Measurements from ENCODE around the gene ATF7IP2. TPM values are rescaled to one million over a fixed set of nuclear protein-coding genes. Genes with fewer than 3 reads are reported as not detected.
A peak's percentile ranks its signal among the peaks of the same experiment; 100 is the strongest.

The ATF7IP2 gene
- total and polyA plus RNA-seq, 9 of the 15 experiments (the other 6 are each of a cell fraction or from before 2014, with no cell fraction given): 131 to 515 (median 196) TPM

- Histone ChIP-seq H3K9ac (ENCODE audit: insufficient read depth in 1 of 2, low read depth in 2 of 2, low read length in 2 of 2) (no peak overlapping the region; a peak in 1 of 4 replicates), H4K20me1 (replicated peaks; ENCODE audit: control insufficient read depth, insufficient read depth, low read length) (no peaks in the 10 kb centered on the region), H3K36me3 (ENCODE audit: control insufficient read depth, insufficient read depth, low read length) (no peaks in the 10 kb centered on the region), H3K9me1 (ENCODE audit: control insufficient read depth, insufficient read depth, low read length) (no peaks in the 10 kb centered on the region), H3K4me2 (ENCODE audit: insufficient read depth, low read length) (no peak overlapping the region), H3K4me3 (no peak overlapping the region), H3K79me2 (ENCODE audit: control insufficient read depth, insufficient read depth, low read length) (no peaks in the 10 kb centered on the region), H2AFZ (ENCODE audit: low read depth, low read length) (no peak overlapping the region), H3K4me1 (replicated peaks in 1 of 2; ENCODE audit: control insufficient read depth in 2 of 2, insufficient read depth in 2 of 2, low read length in 2 of 2) (peaks cover 0 to 18% of the 10 kb centered on the region in 2 experiments; a peak in 3 of 5 replicates), H3K27me3 (ENCODE audit: control insufficient read depth in 2 of 2, insufficient read depth in 2 of 2, low read length in 2 of 2) (no peaks in the 10 kb centered on the region), H3K27ac (ENCODE audit: extremely low read depth, low read depth, low read length) (peak overlapping the region; percentile 34; the same call in 1 of the 3 replicates), H3K9me3 (replicated peaks; ENCODE audit: control insufficient read depth, insufficient read depth, low read depth, low read length) (peaks cover 53% of the 10 kb centered on the region)
- no peak for FAIRE-seq
- no TSS peak for BruUV-seq (replicated peaks)
- CTCF ChIA-PET (ENCODE audit: low intra/inter-chr PET ratio): no interaction called here
- ATAC-seq: no peak
- 64% methylated on average over 8 of the region's 8 CpGs for WGBS (ENCODE audit: insufficient coverage, low coverage, missing lambda C conversion rate)
- POLR2A ChIA-PET: interaction anchor here (0.6 to 0.8 kb wide), 4 partner anchors 23 to 1423 kb away, joined by 3 read pairs; no protein-coding TSS in a partner anchor
- intact Hi-C loops (cut with micrococcal nuclease): no loop called here
- in situ Hi-C loops (cut with MboI): no loop called here
- DNase-seq (ENCODE audit: extremely low read depth in 1 of 4, low spot score in 3 of 4): peak in 2 of 4 experiments; percentile 20 to 47
- TF ChIP-seq ZEB2 (IDR thresholded peaks at IDR 0.05) (peak; percentile 44; the same call in 1 of the 2 replicates), HDAC1 (IDR thresholded peaks at IDR 0.05) (peak in 1 of 2 experiments; percentile 74; a peak in 1 of 4 replicates), CBX5 (IDR thresholded peaks at IDR 0.05; ENCODE audit: borderline replicate concordance, low read depth) (peak; percentile 95; the same call in 1 of the 2 replicates), ZNF280B (CRISPR knock-in tag; IDR thresholded peaks at IDR 0.05) (peak; percentile 95), ADNP (tag; IDR thresholded peaks at IDR 0.05) (no peak), ZKSCAN8 (CRISPR knock-in tag; IDR thresholded peaks at IDR 0.05) (no peak), TRIM28 (IDR thresholded peaks at IDR 0.05) (peak; percentile 94), RREB1 (CRISPR knock-in tag; IDR thresholded peaks at IDR 0.05) (no peak), U2AF1 (optimal IDR thresholded peaks at IDR 0.05; ENCODE audit: low read depth, low read length) (no peak), NR3C1 (CRISPR knock-in tag; IDR thresholded peaks at IDR 0.05) (no peak), TRIM24 (IDR thresholded peaks at IDR 0.05) (peak; percentile 73 to 87), CREB1 (IDR thresholded peaks at IDR 0.05) (no peak), CREB1 (CRISPR knock-in tag; IDR thresholded peaks at IDR 0.05) (no peak), FUS (optimal IDR thresholded peaks at IDR 0.05; ENCODE audit: low read depth, low read length) (no peak), TAL1 (IDR thresholded peaks at IDR 0.05) (peak; percentile 45)
Observed at GRCh38 chr16:10339777-10340732, 45.8 kb upstream of the ATF7IP2 start.
